HepG2 (cell line): ENCODE data around the gene NT5DC4. TPM values are rescaled to one million over a fixed set of nuclear protein-coding genes. Genes with fewer than 3 reads are reported as not detected.

Source experiments
- ATAC-seq: fragments of 200-7000 bp; cut with Tn5 transposase; 3 replicates; pipeline ENCODE4 v1.9.1; 2020; ENCODE audit warnings: mild to moderate bottlenecking, moderate library complexity
- Bru-seq: library from RNA; stranded (reverse); fragments of 400-500 nt; gene quantifications from one replicate; lab custom pipeline; 2021; lab: Mats Ljungman, UMichigan
- BruChase-seq, 2 experiments: library from RNA; stranded (reverse); fragments of 400-500 nt; gene quantifications; one replicate each; lab custom pipeline; 2021; lab: Mats Ljungman, UMichigan
- BruUV-seq: library from RNA; stranded (reverse); fragments of 400-500 nt; replicated peaks from 2 replicates; lab custom pipeline; 2021; lab: Mats Ljungman, UMichigan
- CTCF ChIA-PET: fragments of 300-600 bp; formaldehyde crosslinking; extraction: SDS; loops from one replicate; lab custom pipeline; 2021; ENCODE audit warnings: low total read pairs, inconsistent platforms, low intra/inter-chr PET ratio; lab: Yijun Ruan, JAX
- POLR2A ChIA-PET: fragments of 350-600 bp; sonication (Branson Sonifier 250); formaldehyde crosslinking; loops from one replicate; lab custom pipeline; 2020; ENCODE audit warnings: antibody characterized with exemption, inconsistent platforms; lab: Yijun Ruan, JAX
- DNase-seq: peaks from one replicate; pipeline ENCODE4 v3.0.0-alpha.2; 2015; ENCODE audit warnings: low spot score
- FAIRE-seq: peaks from 3 replicates; lab custom pipeline; 2011; peaks lifted over from hg19 to GRCh38; lab: Jason Lieb, UNC
- H2AFZ ChIP-seq: one replicate; pipeline ENCODE4 v1.6.1; 2011; ENCODE audit warnings: low read length, inconsistent platforms
- H3K27ac ChIP-seq: fragments of 300-600 bp; 3 replicates; pipeline ENCODE4 v1.8.0; 2011; ENCODE audit warnings: mixed run types, mild to moderate bottlenecking, mixed read lengths, low read length, inconsistent platforms; ENCODE audit not compliant: insufficient read depth; ENCODE audit errors: extremely low read length
- H3K27me3 ChIP-seq, 2 experiments: fragments of 200-600 bp in 1 of 2; 2 replicates in 1 of 2; 3 replicates in 1 of 2; pipeline versions ENCODE4 v1.6.0 to v1.8.0; 2011; ENCODE audit warnings: low read length in 2 of 2, mild to moderate bottlenecking in 2 of 2, moderate library complexity in 2 of 2, inconsistent platforms in 1 of 2; ENCODE audit not compliant: insufficient read depth in 2 of 2, control insufficient read depth in 1 of 2
- H3K36me3 ChIP-seq, 2 experiments: fragments of 200-600 bp in 1 of 2; replicated peaks in 1 of 2; 2 replicates in 1 of 2; 3 replicates in 1 of 2; pipeline versions ENCODE4 v1.5.1 to v1.8.0; 2011; ENCODE audit warnings: low read length in 2 of 2, inconsistent platforms in 1 of 2; ENCODE audit not compliant: insufficient read depth in 2 of 2, control insufficient read depth in 1 of 2
- H3K4me1 ChIP-seq: 2 replicates; pipeline ENCODE4 v1.5.1; 2012; ENCODE audit warnings: low read length, inconsistent platforms; ENCODE audit not compliant: insufficient read depth
- H3K4me2 ChIP-seq: 2 replicates; pipeline ENCODE4 v1.6.0; 2011; ENCODE audit warnings: low read depth, low read length, inconsistent platforms
- H3K4me3 ChIP-seq, 3 experiments: fragments of 200-600 bp in 1 of 3; sonication (generic), shearing (Covaris generic) in 1 of 3; replicated peaks in 1 of 3; 2 replicates each; pipeline ENCODE4 v1.5.1; 2011 to 2016; ENCODE audit warnings: low read length in 3 of 3, inconsistent platforms in 2 of 3, low read depth in 2 of 3, mild to moderate bottlenecking in 2 of 3, control low read depth in 1 of 3, mixed read lengths in 1 of 3; ENCODE audit not compliant: insufficient read depth in 1 of 3
- H3K79me2 ChIP-seq: one replicate; pipeline ENCODE4 v1.6.1; 2011; ENCODE audit warnings: low read length, inconsistent platforms; ENCODE audit not compliant: insufficient read depth
- H3K9ac ChIP-seq: 2 replicates; pipeline ENCODE4 v1.6.0; 2011; ENCODE audit warnings: mild to moderate bottlenecking, low read depth, low read length, inconsistent platforms; ENCODE audit not compliant: insufficient read depth
- H3K9me3 ChIP-seq: 2 replicates; pipeline ENCODE4 v1.5.1; 2012; ENCODE audit warnings: mild to moderate bottlenecking, low read length
- H4K20me1 ChIP-seq: 2 replicates; pipeline ENCODE4 v1.6.0; 2011; ENCODE audit warnings: inconsistent platforms, mild to moderate bottlenecking, low read length, moderate library complexity; ENCODE audit not compliant: insufficient read depth
- HOXA7 ChIP-seq: sonication (generic); formaldehyde crosslinking; IDR thresholded peaks from 2 replicates; pipeline ENCODE4 v1.8.1; 2022; ENCODE audit warnings: mild to moderate bottlenecking, missing genetic modification reagents, moderate library complexity
- POLR2A ChIP-seq, 2 experiments: IDR thresholded peaks; 2 replicates each; pipeline ENCODE4 v1.6.1; 2011; ENCODE audit warnings: low read depth in 2 of 2, low read length in 2 of 2, mild to moderate bottlenecking in 1 of 2, moderate library complexity in 1 of 2; ENCODE audit not compliant: insufficient read depth in 1 of 2
- RARG ChIP-seq: sonication (generic); formaldehyde crosslinking; IDR thresholded peaks from 2 replicates; pipeline ENCODE4 v1.4.0; 2020; ENCODE audit warnings: low read depth, mild to moderate bottlenecking, missing genetic modification reagents
- RFXANK ChIP-seq: IDR thresholded peaks from 2 replicates; pipeline ENCODE4 v1.6.1; 2016
- SOX13 ChIP-seq, 3 experiments: fragments of 450-650 bp in 1 of 3; sonication (generic) in 1 of 3; formaldehyde crosslinking in 1 of 3; IDR thresholded peaks in 2 of 3; conservative IDR thresholded peaks in 1 of 3; 2 replicates each; pipeline versions ENCODE4 v1.5.0 to v1.6.1; 2016 to 2020; ENCODE audit warnings: antibody characterized with exemption in 1 of 3, mild to moderate bottlenecking in 1 of 3, missing compliant biosample characterization in 1 of 3, missing genetic modification reagents in 1 of 3, moderate library complexity in 1 of 3
- SRSF1 ChIP-seq: fragments of 200-400 bp; formaldehyde crosslinking; optimal IDR thresholded peaks from 2 replicates; pipeline ENCODE3; 2017; ENCODE audit warnings: mild to moderate bottlenecking, low read depth, low read length, moderate library complexity
- TFDP2 ChIP-seq: sonication (generic); formaldehyde crosslinking; IDR thresholded peaks from 2 replicates; pipeline ENCODE4 v1.4.0; 2020; ENCODE audit warnings: missing genetic modification reagents
- ZBTB3 ChIP-seq: sonication (generic); formaldehyde crosslinking; IDR thresholded peaks from 2 replicates; pipeline ENCODE4 v1.4.0; 2020; ENCODE audit warnings: low read depth, mild to moderate bottlenecking, moderate library complexity, missing genetic modification reagents, borderline replicate concordance
- ZKSCAN8 ChIP-seq: IDR thresholded peaks from 2 replicates; pipeline ENCODE4 v1.6.1; 2016; ENCODE audit warnings: borderline replicate concordance, missing genetic modification reagents, missing compliant biosample characterization
- ZMAT3 ChIP-seq: sonication (generic); formaldehyde crosslinking; conservative IDR thresholded peaks from 2 replicates; pipeline ENCODE4 v1.7.0; 2021; ENCODE audit warnings: missing genetic modification reagents
- ZNF720 ChIP-seq: sonication (generic); formaldehyde crosslinking; IDR thresholded peaks from 2 replicates; pipeline ENCODE4 v1.4.0; 2020; ENCODE audit warnings: missing genetic modification reagents
- WGBS: methylation state at CpG from one replicate; pipeline ENCODE4 v1.1.6; 2017; ENCODE audit warnings: low lambda C conversion rate; 5-methylcytosine and 5-hydroxymethylcytosine counted together
- in situ Hi-C: cut with HindIII; loops from 2 replicates; pipeline ENCODE4 v1.10.0; 2017; ENCODE audit warnings: low pct_unique_long_range_greater_than_20kb; ENCODE audit not compliant: extremely low pct_ligation_motif_present
- intact Hi-C: fragments of 100-400 bp; cut with micrococcal nuclease; formaldehyde crosslinking; loops from one replicate; pipeline ENCODE4 v1.10.0; 2022; ENCODE audit not compliant: unreplicated experiment
- long read RNA-seq, 2 experiments: library from RNA in 1 of 2; library from polyadenylated mRNA in 1 of 2; stranded (forward) in 1 of 2; unstranded in 1 of 2; transcript quantifications; one replicate each; pipeline ENCODE4 v2.0.0, GENCODE V29; 2019 to 2022
- polyA minus RNA-seq, 3 experiments: library from RNA; depleted of rRNA, polyadenylated mRNA; stranded (reverse); fragments of >200 nt; gene quantifications; 2 replicates each; pipeline ENCODE4 v1.2.3, GENCODE V29; 2011; ENCODE audit warnings: low replicate concordance in 1 of 3
- polyA plus RNA-seq, 8 experiments: library from polyadenylated mRNA; depleted of rRNA in 3 of 8; stranded (reverse) in 7 of 8; unstranded in 1 of 8; fragments of >200 nt; fragmentation: Illumina TruSeq in 4 of 8; extraction: Trizol in 4 of 8; gene quantifications; 2 replicates each; pipeline versions ENCODE4 v1.2.1 to v1.2.3, GENCODE V29; 2011 to 2016; ENCODE audit warnings: low read depth in 4 of 8, missing spikeins in 1 of 8, mixed read lengths in 1 of 8; ENCODE audit not compliant: insufficient read depth in 1 of 8
- total RNA-seq, 5 experiments: library from RNA; depleted of rRNA; stranded (reverse); fragments of >200 nt; fragmentation: Illumina TruSeq; extraction: Trizol; gene quantifications; 2 replicates each; pipeline ENCODE4 v1.2.3, GENCODE V29; 2016; ENCODE audit warnings: low read depth in 1 of 5
- TF ChIP-seq, protein P1 (sequence below): sonication (generic); formaldehyde crosslinking; IDR thresholded peaks from 2 replicates; pipeline ENCODE4 v1.4.0; 2020; ENCODE audit warnings: missing genetic modification reagents
- TF ChIP-seq, protein P2 (sequence below): sonication (generic); formaldehyde crosslinking; IDR thresholded peaks from 2 replicates; pipeline ENCODE4 v1.4.0; 2020; ENCODE audit warnings: mild to moderate bottlenecking, low read depth, missing genetic modification reagents

Gene NT5DC4
- 2.4 and 4.2 TPM in 2 replicates for total RNA-seq (2016; rRNA removed; fragmentation: Illumina TruSeq; extraction: Trizol)
- total RNA-seq (2016; cell fraction: cytosol; rRNA removed; fragmentation: Illumina TruSeq; extraction: Trizol; ENCODE audit: low read depth) = 0.30 and 0.35 TPM in 2 replicates
- total RNA-seq (2016; cell fraction: insoluble cytoplasmic fraction; rRNA removed; fragmentation: Illumina TruSeq; extraction: Trizol) = 0.24 and 3.4 TPM in 2 replicates
- 2.8 and 6.4 TPM in 2 replicates for total RNA-seq (2016; cell fraction: membrane; rRNA removed; fragmentation: Illumina TruSeq; extraction: Trizol)
- total RNA-seq (2016; cell fraction: nucleus; rRNA removed; fragmentation: Illumina TruSeq; extraction: Trizol) = 2.9 and 7.5 TPM in 2 replicates
- 0.04 and 0.07 TPM in 2 replicates for polyA plus RNA-seq (2011; rRNA removed)
- not detected in 2 replicates for polyA plus RNA-seq (2011; cell fraction: cytosol; rRNA removed)
- polyA plus RNA-seq (2011; cell fraction: nucleus; rRNA removed) = 0.14 TPM in 2 replicates
- polyA plus RNA-seq (2012) = 0.30 TPM in 1 of 2 replicates, not detected in the other
- 0.94 and 5.4 TPM in 2 replicates for polyA plus RNA-seq (2016; cell fraction: cytosol; fragmentation: Illumina TruSeq; extraction: Trizol; ENCODE audit: low read depth)
- 0.35 and 2.3 TPM in 2 replicates for polyA plus RNA-seq (2016; cell fraction: insoluble cytoplasmic fraction; fragmentation: Illumina TruSeq; extraction: Trizol; ENCODE audit: low read depth)
- polyA plus RNA-seq (2016; cell fraction: membrane; fragmentation: Illumina TruSeq; extraction: Trizol; ENCODE audit: low read depth) = 0.14 and 0.24 TPM in 2 replicates
- polyA plus RNA-seq (2016; cell fraction: nucleus; fragmentation: Illumina TruSeq; extraction: Trizol; ENCODE audit: insufficient read depth, low read depth) = 0.69 and 1.0 TPM in 2 replicates
- polyA minus RNA-seq (2011; rRNA and poly(A)+ RNA removed; ENCODE audit: low replicate concordance) = not detected in 2 replicates
- polyA minus RNA-seq (2011; cell fraction: cytosol; rRNA and poly(A)+ RNA removed) = not detected in 2 replicates
- 1.7 TPM in 1 of 2 replicates, not detected in the other for polyA minus RNA-seq (2011; cell fraction: nucleus; rRNA and poly(A)+ RNA removed)
- Bru-seq, nascent RNA = percentile 59 among the genes with signal in this experiment
- percentile 39 among the genes with signal in this experiment for BruChase-seq, experiment 1, labeled RNA remaining after a 6-hour chase
- BruChase-seq, experiment 2, labeled RNA remaining after a 2-hour chase = percentile 52 among the genes with signal in this experiment
- long read RNA-seq, experiment 1 = 0 reads
- long read RNA-seq, experiment 2, partial matches to known transcripts = 1 of 2 reads
- long read RNA-seq, experiment 2, other reads (novel, unspliced or antisense) = 1 of 2 reads

- no peak within 1 kb of the TSS for H3K27ac ChIP-seq
- WGBS = 33% methylated on average over 6 of the region's 6 CpGs
- H3K27me3 ChIP-seq = peaks cover 0 to 36% of the 10 kb centered on the region in 2 experiments
- DNase-seq = no peak
- no TSS peak for BruUV-seq
- no peaks in the 10 kb centered on the region for H3K36me3 ChIP-seq
- ChIA-PET POLR2A (no interaction called here), CTCF (no interaction called here)
- no peak within 1 kb of the TSS for H3K9ac ChIP-seq
- no peaks in the 10 kb centered on the region for H3K9me3 ChIP-seq
- FAIRE-seq = no peak
- H4K20me1 ChIP-seq = no peaks in the 10 kb centered on the region
- H3K79me2 ChIP-seq = no peaks in the 10 kb centered on the region
- peaks cover 15% of the 10 kb centered on the region for H3K4me1 ChIP-seq
- in situ Hi-C loops = loop anchor here (5.0 kb wide), 2 partner anchors 93 to 118 kb away; no protein-coding TSS in a partner anchor
- H2AFZ ChIP-seq = no peak within 1 kb of the TSS
- intact Hi-C loops = loop anchor here (10.0 kb wide), 1 partner anchor 456 kb away; no protein-coding TSS in a partner anchor
- no peak within 1 kb of the TSS for H3K4me3 ChIP-seq
- H3K4me2 ChIP-seq = no peak within 1 kb of the TSS
- ATAC-seq = no peak
- no peak for TF ChIP-seq ZBTB3 (CRISPR knock-in tag)
- TF ChIP-seq HOXA7 (CRISPR knock-in tag) = no peak
- no peak for TF ChIP-seq RFXANK (CRISPR knock-in tag)
- TF ChIP-seq SOX13 (IDR thresholded peaks at IDR 0.05) = no peak
- TF ChIP-seq SOX13 (CRISPR knock-in tag; conservative IDR thresholded peaks at IDR 0.05 in 1 of 2, IDR thresholded peaks at IDR 0.05 in 1 of 2) = no peak
- TF ChIP-seq, protein P1, sequence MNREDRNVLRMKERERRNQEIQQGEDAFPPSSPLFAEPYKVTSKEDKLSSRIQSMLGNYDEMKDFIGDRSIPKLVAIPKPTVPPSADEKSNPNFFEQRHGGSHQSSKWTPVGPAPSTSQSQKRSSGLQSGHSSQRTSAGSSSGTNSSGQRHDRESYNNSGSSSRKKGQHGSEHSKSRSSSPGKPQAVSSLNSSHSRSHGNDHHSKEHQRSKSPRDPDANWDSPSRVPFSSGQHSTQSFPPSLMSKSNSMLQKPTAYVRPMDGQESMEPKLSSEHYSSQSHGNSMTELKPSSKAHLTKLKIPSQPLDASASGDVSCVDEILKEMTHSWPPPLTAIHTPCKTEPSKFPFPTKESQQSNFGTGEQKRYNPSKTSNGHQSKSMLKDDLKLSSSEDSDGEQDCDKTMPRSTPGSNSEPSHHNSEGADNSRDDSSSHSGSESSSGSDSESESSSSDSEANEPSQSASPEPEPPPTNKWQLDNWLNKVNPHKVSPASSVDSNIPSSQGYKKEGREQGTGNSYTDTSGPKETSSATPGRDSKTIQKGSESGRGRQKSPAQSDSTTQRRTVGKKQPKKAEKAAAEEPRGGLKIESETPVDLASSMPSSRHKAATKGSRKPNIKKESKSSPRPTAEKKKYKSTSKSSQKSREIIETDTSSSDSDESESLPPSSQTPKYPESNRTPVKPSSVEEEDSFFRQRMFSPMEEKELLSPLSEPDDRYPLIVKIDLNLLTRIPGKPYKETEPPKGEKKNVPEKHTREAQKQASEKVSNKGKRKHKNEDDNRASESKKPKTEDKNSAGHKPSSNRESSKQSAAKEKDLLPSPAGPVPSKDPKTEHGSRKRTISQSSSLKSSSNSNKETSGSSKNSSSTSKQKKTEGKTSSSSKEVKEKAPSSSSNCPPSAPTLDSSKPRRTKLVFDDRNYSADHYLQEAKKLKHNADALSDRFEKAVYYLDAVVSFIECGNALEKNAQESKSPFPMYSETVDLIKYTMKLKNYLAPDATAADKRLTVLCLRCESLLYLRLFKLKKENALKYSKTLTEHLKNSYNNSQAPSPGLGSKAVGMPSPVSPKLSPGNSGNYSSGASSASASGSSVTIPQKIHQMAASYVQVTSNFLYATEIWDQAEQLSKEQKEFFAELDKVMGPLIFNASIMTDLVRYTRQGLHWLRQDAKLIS (CRISPR knock-in tag) = no peak
- no peak for TF ChIP-seq TFDP2 (CRISPR knock-in tag)
- no peak for TF ChIP-seq POLR2A (IDR thresholded peaks at IDR 0.05; ENCODE audit: insufficient read depth in 1 of 2, low read depth in 2 of 2, low read length in 2 of 2)
- TF ChIP-seq ZMAT3 = no peak
- no peak for TF ChIP-seq SRSF1
- TF ChIP-seq RARG (CRISPR knock-in tag) = no peak
- no peak for TF ChIP-seq ZKSCAN8 (CRISPR knock-in tag)
- TF ChIP-seq ZNF720 (CRISPR knock-in tag) = no peak
- TF ChIP-seq, protein P2, sequence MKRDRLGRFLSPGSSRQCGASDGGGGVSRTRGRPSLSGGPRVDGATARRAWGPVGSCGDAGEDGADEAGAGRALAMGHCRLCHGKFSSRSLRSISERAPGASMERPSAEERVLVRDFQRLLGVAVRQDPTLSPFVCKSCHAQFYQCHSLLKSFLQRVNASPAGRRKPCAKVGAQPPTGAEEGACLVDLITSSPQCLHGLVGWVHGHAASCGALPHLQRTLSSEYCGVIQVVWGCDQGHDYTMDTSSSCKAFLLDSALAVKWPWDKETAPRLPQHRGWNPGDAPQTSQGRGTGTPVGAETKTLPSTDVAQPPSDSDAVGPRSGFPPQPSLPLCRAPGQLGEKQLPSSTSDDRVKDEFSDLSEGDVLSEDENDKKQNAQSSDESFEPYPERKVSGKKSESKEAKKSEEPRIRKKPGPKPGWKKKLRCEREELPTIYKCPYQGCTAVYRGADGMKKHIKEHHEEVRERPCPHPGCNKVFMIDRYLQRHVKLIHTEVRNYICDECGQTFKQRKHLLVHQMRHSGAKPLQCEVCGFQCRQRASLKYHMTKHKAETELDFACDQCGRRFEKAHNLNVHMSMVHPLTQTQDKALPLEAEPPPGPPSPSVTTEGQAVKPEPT (CRISPR knock-in tag) = no peak
Observed at GRCh38 chr2:112720785-112721184, at the start of gene NT5DC4. Gene NT5DC4 (plus strand): TSS chr2:112721020. CDS start chr2:112721080, 60 bp downstream.
